Natural killer cell (primary cell): ENCODE measurements around the gene TENM3. TPM values are rescaled to one million over a fixed set of nuclear protein-coding genes. Genes with fewer than 3 reads are reported as not detected.

Source experiments
- ATAC-seq, 3 donors: fragments of 150-1000 bp in 2 of 3; fragments of 200-7000 bp in 1 of 3; cut with Tn5 transposase; 1 replicate in 1 of 3; 2 replicates in 2 of 3; pipeline ENCODE4 v1.10.0; 2021; ENCODE audit warnings: mild to moderate bottlenecking in 2 of 3, moderate library complexity in 2 of 3
- DNase-seq, 2 donors: peaks; one replicate each; pipeline versions ENCODE4 v3.0.0 to v3.0.0-alpha.2; 2013 to 2021; ENCODE audit warnings: mixed read lengths in 1 of 2
- H3K27ac ChIP-seq: one replicate; pipeline ENCODE4 v1.5.1; 2013; ENCODE audit warnings: mild to moderate bottlenecking, low read length
- H3K27me3 ChIP-seq: one replicate; pipeline ENCODE4 v1.6.1; 2013; ENCODE audit warnings: low read length; ENCODE audit not compliant: control insufficient read depth, insufficient read depth
- H3K36me3 ChIP-seq: one replicate; pipeline ENCODE4 v1.6.1; 2013; ENCODE audit warnings: low read length; ENCODE audit not compliant: control insufficient read depth, insufficient read depth
- H3K4me1 ChIP-seq: one replicate; pipeline ENCODE4 v1.6.1; 2013; ENCODE audit warnings: low read length; ENCODE audit not compliant: control insufficient read depth, insufficient read depth
- H3K4me3 ChIP-seq: one replicate; pipeline ENCODE4 v1.5.1; 2013; ENCODE audit warnings: low read length
- H3K9me3 ChIP-seq: one replicate; pipeline ENCODE4 v1.6.1; 2013; ENCODE audit warnings: low read length; ENCODE audit not compliant: control insufficient read depth, insufficient read depth
- H3K27ac Mint-ChIP-seq, 2 donors: one replicate each; pipeline ENCODE4 v1.8.0; 2022; ENCODE audit warnings: mild to moderate bottlenecking in 2 of 2, mixed read lengths in 2 of 2, moderate library complexity in 1 of 2
- H3K27me3 Mint-ChIP-seq, 2 donors: one replicate each; pipeline ENCODE4 v1.8.0; 2022; ENCODE audit warnings: low read depth in 2 of 2, mixed read lengths in 2 of 2
- H3K36me3 Mint-ChIP-seq: one replicate; pipeline ENCODE4 v1.8.0; 2022; ENCODE audit warnings: mixed read lengths
- H3K4me1 Mint-ChIP-seq, 2 donors: one replicate each; pipeline ENCODE4 v1.8.0; 2022; ENCODE audit warnings: mixed read lengths in 2 of 2
- H3K4me3 Mint-ChIP-seq: one replicate; pipeline ENCODE4 v1.8.0; 2022; ENCODE audit warnings: mild to moderate bottlenecking, moderate library complexity, mixed read lengths
- H3K9me3 Mint-ChIP-seq, 2 donors: one replicate each; pipeline ENCODE4 v1.8.0; 2022; ENCODE audit warnings: mixed read lengths in 2 of 2
- WGBS: methylation state at CpG from one replicate; pipeline ENCODE4 v1.1.7; 2013; ENCODE audit warnings: missing lambda C conversion rate; ENCODE audit not compliant: insufficient coverage; 5-methylcytosine and 5-hydroxymethylcytosine counted together
- intact Hi-C: fragments of 100-400 bp; cut with micrococcal nuclease; formaldehyde crosslinking; loops from one replicate; pipeline ENCODE4 v1.14.2; 2022
- total RNA-seq, 4 donors: library from RNA; stranded (reverse); fragments of 120-200 nt in 1 of 4; gene quantifications; one replicate each; pipeline versions ENCODE4 v1.2.3 to v1.2.4, GENCODE V29; 2013 to 2022
- TF ChIP-seq, protein P1 (sequence below): fragments of 200-600 bp; IDR thresholded peaks from one replicate; pipeline ENCODE4 v1.8.0; 2022; ENCODE audit warnings: antibody characterized with exemption

TENM3 gene
- total RNA-seq, 3 donors from 2014 or later (not counting 1 experiment from before 2014, with no cell fraction given), result not detected

DNA sequence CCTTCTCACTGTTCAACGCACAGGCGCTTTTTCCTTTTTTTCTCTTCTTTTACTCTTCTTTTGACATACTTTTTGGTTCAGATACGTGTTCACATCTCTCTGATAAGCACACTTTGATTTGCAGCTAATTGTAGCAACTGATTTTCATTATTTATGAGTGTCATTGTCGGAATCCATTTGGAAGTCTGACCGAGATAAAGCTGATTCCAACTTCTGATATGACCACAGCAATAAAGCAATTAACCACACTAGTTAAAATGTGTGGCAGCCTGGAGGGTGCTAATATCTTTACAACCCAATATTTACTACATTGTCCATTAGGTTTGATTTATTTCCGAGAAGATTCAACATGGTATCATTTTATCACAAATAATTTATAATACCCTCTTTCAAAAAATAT is 101.8 kb downstream of the TENM3 start:
- no peaks in the 10 kb centered on the region for H3K4me1 ChIP-seq
- ATAC-seq, result no peak
- no peaks in the 10 kb centered on the region for H3K9me3 ChIP-seq
- Mint-ChIP-seq H3K27me3 (no peaks in the 10 kb centered on the region), H3K9me3 (peaks cover 0 to 2% of the 10 kb centered on the region in 2 donors), H3K4me1 (no peaks in the 10 kb centered on the region), H3K4me3 (no peak overlapping the region), H3K27ac (no peak overlapping the region), H3K36me3 (no peaks in the 10 kb centered on the region)
- WGBS, result 61% methylated on average over 3 of the region's 6 CpGs
- no peaks in the 10 kb centered on the region for H3K27me3 ChIP-seq
- no peak overlapping the region for H3K4me3 ChIP-seq
- intact Hi-C loops, result no loop called here
- no peaks in the 10 kb centered on the region for H3K36me3 ChIP-seq
- no peak overlapping the region for H3K27ac ChIP-seq
- TF ChIP-seq, protein P1, sequence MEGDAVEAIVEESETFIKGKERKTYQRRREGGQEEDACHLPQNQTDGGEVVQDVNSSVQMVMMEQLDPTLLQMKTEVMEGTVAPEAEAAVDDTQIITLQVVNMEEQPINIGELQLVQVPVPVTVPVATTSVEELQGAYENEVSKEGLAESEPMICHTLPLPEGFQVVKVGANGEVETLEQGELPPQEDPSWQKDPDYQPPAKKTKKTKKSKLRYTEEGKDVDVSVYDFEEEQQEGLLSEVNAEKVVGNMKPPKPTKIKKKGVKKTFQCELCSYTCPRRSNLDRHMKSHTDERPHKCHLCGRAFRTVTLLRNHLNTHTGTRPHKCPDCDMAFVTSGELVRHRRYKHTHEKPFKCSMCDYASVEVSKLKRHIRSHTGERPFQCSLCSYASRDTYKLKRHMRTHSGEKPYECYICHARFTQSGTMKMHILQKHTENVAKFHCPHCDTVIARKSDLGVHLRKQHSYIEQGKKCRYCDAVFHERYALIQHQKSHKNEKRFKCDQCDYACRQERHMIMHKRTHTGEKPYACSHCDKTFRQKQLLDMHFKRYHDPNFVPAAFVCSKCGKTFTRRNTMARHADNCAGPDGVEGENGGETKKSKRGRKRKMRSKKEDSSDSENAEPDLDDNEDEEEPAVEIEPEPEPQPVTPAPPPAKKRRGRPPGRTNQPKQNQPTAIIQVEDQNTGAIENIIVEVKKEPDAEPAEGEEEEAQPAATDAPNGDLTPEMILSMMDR, result no peak
- no peak for DNase-seq

DNA sequence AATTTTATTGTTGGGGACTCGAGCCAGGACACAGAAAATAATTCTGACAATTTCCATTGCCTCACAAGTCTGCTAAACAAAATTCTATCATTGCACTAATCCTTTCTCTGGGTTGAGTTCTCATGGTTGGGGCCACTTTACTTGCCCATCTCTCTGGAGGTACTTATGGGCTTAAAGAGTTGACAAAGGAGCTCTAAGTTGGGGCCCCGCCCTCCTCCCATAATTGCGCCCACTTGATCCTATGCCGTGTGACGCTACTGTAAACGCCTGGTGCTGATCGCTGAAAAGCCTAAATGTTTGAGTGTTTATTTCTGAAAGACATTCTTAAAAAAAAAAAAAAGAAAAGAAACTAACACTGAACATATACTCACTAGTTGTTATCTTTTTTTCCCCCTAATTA is 103.0 kb downstream of the TENM3 start:
- Histone ChIP-seq H3K4me1 (no peaks in the 10 kb centered on the region), H3K36me3 (no peaks in the 10 kb centered on the region), H3K27me3 (no peaks in the 10 kb centered on the region), H3K9me3 (no peaks in the 10 kb centered on the region), H3K4me3 (no peak overlapping the region), H3K27ac (no peak overlapping the region)
- 78% methylated on average over 7 of the region's 7 CpGs for WGBS
- ATAC-seq, result no peak
- H3K27ac Mint-ChIP-seq, result no peak overlapping the region
- intact Hi-C loops, result no loop called here
- no peak overlapping the region for H3K4me3 Mint-ChIP-seq
- no peak for DNase-seq
- no peaks in the 10 kb centered on the region for H3K4me1 Mint-ChIP-seq
- H3K36me3 Mint-ChIP-seq, result no peaks in the 10 kb centered on the region
- TF ChIP-seq, protein P1, result no peak
- H3K27me3 Mint-ChIP-seq, result no peaks in the 10 kb centered on the region
- H3K9me3 Mint-ChIP-seq, result peaks cover 0 to 2% of the 10 kb centered on the region in 2 donors

DNA sequence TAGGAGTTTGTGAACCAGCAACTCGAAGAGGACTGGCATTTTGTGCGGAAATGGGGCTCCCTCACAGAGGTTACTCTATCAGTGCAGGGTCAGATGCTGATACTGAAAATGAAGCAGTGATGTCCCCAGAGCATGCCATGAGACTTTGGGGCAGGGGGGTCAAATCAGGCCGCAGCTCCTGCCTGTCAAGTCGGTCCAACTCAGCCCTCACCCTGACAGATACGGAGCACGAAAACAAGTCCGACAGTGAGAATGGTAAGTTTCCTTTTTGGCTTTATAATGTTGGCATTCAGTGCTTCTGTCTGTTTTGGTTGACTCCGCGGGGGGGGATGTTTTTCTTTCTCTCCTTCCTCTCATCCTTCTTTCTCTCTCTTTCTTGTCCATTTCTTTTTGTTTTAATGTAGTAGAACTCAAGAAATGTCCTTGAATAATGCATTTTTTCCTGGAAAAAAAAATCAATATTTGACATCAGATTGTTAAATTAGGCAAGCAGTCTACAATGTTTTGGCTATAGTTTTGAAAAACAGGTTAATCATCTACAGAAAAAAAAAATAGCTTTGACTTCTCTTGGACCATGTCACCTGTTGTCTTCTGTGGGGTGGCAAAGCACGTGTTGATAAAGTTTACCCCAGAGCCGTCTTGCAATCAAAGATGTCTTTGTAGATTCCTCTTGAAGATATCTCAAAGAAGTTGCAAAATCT is 103.6 kb downstream of the TENM3 start:
- Mint-ChIP-seq H3K36me3 (no peaks in the 10 kb centered on the region), H3K4me1 (no peaks in the 10 kb centered on the region), H3K4me3 (no peak overlapping the region), H3K27me3 (no peaks in the 10 kb centered on the region), H3K27ac (no peak overlapping the region), H3K9me3 (peaks cover 0 to 2% of the 10 kb centered on the region in 2 donors)
- WGBS, result 74% methylated on average over 8 of the region's 11 CpGs
- DNase-seq (no peak), ATAC-seq (no peak)
- H3K27me3 ChIP-seq, result no peaks in the 10 kb centered on the region
- intact Hi-C loops, result no loop called here
- no peaks in the 10 kb centered on the region for H3K4me1 ChIP-seq
- H3K9me3 ChIP-seq, result no peaks in the 10 kb centered on the region
- TF ChIP-seq, protein P1, result no peak
- H3K36me3 ChIP-seq, result no peaks in the 10 kb centered on the region
- H3K4me3 ChIP-seq, result no peak overlapping the region
- H3K27ac ChIP-seq, result no peak overlapping the region
